K562 (cell line): ENCODE results near the gene NTPCR. TPM values are rescaled to one million over a fixed set of nuclear protein-coding genes. Genes with fewer than 3 reads are reported as not detected.

ENCODE experiments used
- CBX5 ChIP-seq: IDR thresholded peaks from 2 replicates; pipeline ENCODE4 v1.6.1; 2014; ENCODE audit warnings: low read depth, borderline replicate concordance
- E2F6 ChIP-seq, 2 experiments: IDR thresholded peaks; 2 replicates each; pipeline ENCODE4 v1.6.1; 2011; ENCODE audit warnings: borderline replicate concordance in 1 of 2, control low read depth in 1 of 2, low read depth in 1 of 2, low read length in 1 of 2, mild to moderate bottlenecking in 1 of 2, mixed read lengths in 1 of 2, moderate library complexity in 1 of 2; ENCODE audit not compliant: insufficient read depth in 1 of 2, insufficient read length in 1 of 2, poor library complexity in 1 of 2, severe bottlenecking in 1 of 2; ENCODE audit errors: extremely low read depth in 1 of 2
- EP400 ChIP-seq: fragments of 450-650 bp; IDR thresholded peaks from 2 replicates; pipeline ENCODE4 v1.6.1; 2017; ENCODE audit warnings: antibody characterized with exemption, mild to moderate bottlenecking, moderate library complexity
- ETS1 ChIP-seq: conservative IDR thresholded peaks from 2 replicates; pipeline ENCODE4 v1.6.1; 2011; ENCODE audit warnings: low read depth, mild to moderate bottlenecking, low read length; ENCODE audit not compliant: control insufficient read depth
- FOXM1 ChIP-seq, 2 experiments: fragments of 450-650 bp in 1 of 2; sonication (generic) in 1 of 2; formaldehyde crosslinking in 1 of 2; IDR thresholded peaks; 2 replicates each; pipeline versions ENCODE4 v1.6.1 to v1.9.0; 2017 to 2022; ENCODE audit warnings: low read depth in 2 of 2, mild to moderate bottlenecking in 2 of 2, missing genetic modification reagents in 1 of 2, moderate library complexity in 1 of 2
- GABPA ChIP-seq: fragments of 200-800 bp; sonication (Bioruptor generic); conservative IDR thresholded peaks from 2 replicates; pipeline ENCODE4 v1.6.1; 2016; ENCODE audit warnings: low read depth, missing genetic modification characterization, missing compliant biosample characterization
- MCM3 ChIP-seq: fragments of 450-650 bp; IDR thresholded peaks from 2 replicates; pipeline ENCODE4 v1.6.1; 2016
- MGA ChIP-seq: fragments of 450-650 bp; IDR thresholded peaks from 2 replicates; pipeline ENCODE4 v1.6.1; 2016; ENCODE audit warnings: mild to moderate bottlenecking, moderate library complexity
- NFIX ChIP-seq: fragments of 250-450 bp; sonication (Bioruptor Pico); IDR thresholded peaks from 2 replicates; pipeline ENCODE4 v1.4.0; 2020; ENCODE audit warnings: low read depth, mild to moderate bottlenecking, moderate library complexity
- SOX6 ChIP-seq: fragments of 450-650 bp; IDR thresholded peaks from 2 replicates; pipeline ENCODE4 v1.6.1; 2014; ENCODE audit warnings: mild to moderate bottlenecking
- TEAD4 ChIP-seq, 2 experiments: sonication (generic) in 1 of 2; formaldehyde crosslinking in 1 of 2; IDR thresholded peaks; 2 replicates each; pipeline versions ENCODE4 v1.6.1 to v1.8.0; 2012 to 2022; ENCODE audit warnings: borderline replicate concordance in 1 of 2, inconsistent platforms in 1 of 2, low read length in 1 of 2, mild to moderate bottlenecking in 1 of 2, missing genetic modification reagents in 1 of 2
- ZNF384 ChIP-seq: IDR thresholded peaks from 2 replicates; pipeline ENCODE4 v1.6.1; 2012; ENCODE audit warnings: low read depth, low read length, improper control_type of control experiment
- polyA plus RNA-seq, 8 experiments: library from polyadenylated mRNA; depleted of rRNA in 4 of 8; stranded (reverse) in 5 of 8; unstranded in 3 of 8; fragments of >200 nt; fragmentation: Nextera tagmentation in 2 of 8; fragmentation: Illumina TruSeq in 1 of 8; extraction: Ambion mirVana in 2 of 8; extraction: Trizol in 1 of 8; gene quantifications; 2 replicates each; pipeline versions ENCODE4 v1.2.1 to v1.2.3, GENCODE V29; 2011 to 2014; ENCODE audit warnings: inconsistent platforms in 1 of 8, missing spikeins in 1 of 8
- total RNA-seq, 7 experiments: library from RNA; depleted of rRNA in 6 of 7; stranded (reverse); fragments of >200 nt in 6 of 7; fragmentation: Illumina TruSeq in 2 of 7; extraction: Trizol in 2 of 7; gene quantifications; 2 replicates each; pipeline versions ENCODE4 v1.2.1 to v1.2.3, GENCODE V29; 2011 to 2021; ENCODE audit warnings: low replicate concordance in 1 of 7

Gene NTPCR
- total and polyA plus RNA-seq, 9 of the 15 experiments (the other 6 are each of a cell fraction or from before 2014, with no cell fraction given): 19.3 to 105 (median 48.8) TPM

- no peak for TF ChIP-seq MGA
- no peak for TF ChIP-seq TEAD4 (IDR thresholded peaks at IDR 0.05; ENCODE audit: low read length)
- TF ChIP-seq TEAD4 (CRISPR knock-in tag; IDR thresholded peaks at IDR 0.05; ENCODE audit: borderline replicate concordance): no peak
- no peak for TF ChIP-seq ZNF384
- TF ChIP-seq E2F6 (IDR thresholded peaks at IDR 0.05; ENCODE audit: borderline replicate concordance in 1 of 2, extremely low read depth in 1 of 2, insufficient read depth in 1 of 2, insufficient read length in 1 of 2, low read depth in 1 of 2, low read length in 1 of 2, poor library complexity in 1 of 2, severe bottlenecking in 1 of 2): no peak
- no peak for TF ChIP-seq NFIX (CRISPR knock-in tag)
- no peak for TF ChIP-seq EP400
- TF ChIP-seq FOXM1 (IDR thresholded peaks at IDR 0.05; ENCODE audit: low read depth): no peak
- no peak for TF ChIP-seq FOXM1 (CRISPR knock-in tag; IDR thresholded peaks at IDR 0.05; ENCODE audit: low read depth)
- no peak for TF ChIP-seq MCM3
- no peak for TF ChIP-seq CBX5
- TF ChIP-seq SOX6: no peak
- TF ChIP-seq ETS1: no peak
- TF ChIP-seq GABPA (tag): no peak
Observed at GRCh38 chr1:232966663-232967062, 16.3 kb downstream of the NTPCR start (continued).
